HEK293 (cell line): ENCODE measurements around the gene FMNL1.

ENCODE experiments used
- CTCF ChIP-seq: fragments of 450-650 bp; formaldehyde crosslinking; IDR thresholded peaks from 2 replicates; pipeline ENCODE4 v1.5.1; 2016; ENCODE audit warnings: missing biosample characterization, missing genetic modification characterization
- GLI4 ChIP-seq: fragments of 450-650 bp; formaldehyde crosslinking; IDR thresholded peaks from 2 replicates; pipeline ENCODE4 v1.5.1; 2016; ENCODE audit warnings: missing biosample characterization, missing genetic modification characterization
- KLF10 ChIP-seq: fragments of 450-650 bp; IDR thresholded peaks from 2 replicates; pipeline ENCODE4 v1.5.1; 2018; ENCODE audit warnings: missing biosample characterization, mild to moderate bottlenecking, missing genetic modification characterization
- ZNF747 ChIP-seq: fragments of 450-650 bp; formaldehyde crosslinking; IDR thresholded peaks from 2 replicates; pipeline ENCODE4 v1.5.1; 2016; ENCODE audit warnings: missing biosample characterization, missing genetic modification characterization
- TF ChIP-seq, protein P1 (sequence below): fragments of 450-650 bp; formaldehyde crosslinking; IDR thresholded peaks from 2 replicates; pipeline ENCODE4 v1.5.1; 2016; ENCODE audit warnings: missing biosample characterization, missing genetic modification characterization

GRCh38 chr17:45248132-45248957 lies 26.7 kb downstream of the FMNL1 start:
- TF ChIP-seq CTCF (tag by site-specific recombination) = no peak
- TF ChIP-seq, protein P1, sequence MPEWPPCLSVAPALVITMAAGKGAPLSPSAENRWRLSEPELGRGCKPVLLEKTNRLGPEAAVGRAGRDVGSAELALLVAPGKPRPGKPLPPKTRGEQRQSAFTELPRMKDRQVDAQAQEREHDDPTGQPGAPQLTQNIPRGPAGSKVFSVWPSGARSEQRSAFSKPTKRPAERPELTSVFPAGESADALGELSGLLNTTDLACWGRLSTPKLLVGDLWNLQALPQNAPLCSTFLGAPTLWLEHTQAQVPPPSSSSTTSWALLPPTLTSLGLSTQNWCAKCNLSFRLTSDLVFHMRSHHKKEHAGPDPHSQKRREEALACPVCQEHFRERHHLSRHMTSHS (tag by site-specific recombination) = no peak
- no peak for TF ChIP-seq KLF10
- no peak for TF ChIP-seq GLI4 (tag by site-specific recombination)
- TF ChIP-seq ZNF747 = no peak
